IPS-18c (cell line): ENCODE data around the gene SLAMF6.
"Not testable (repeated sequence)": the region's sequence is repeated elsewhere in the genome, so short reads cannot be mapped to it uniquely, and the experiment has no call there.

ENCODE experiments used
- H3K4me3 ChIP-seq: 2 replicates; pipeline ENCODE4 v1.7.0; 2013; ENCODE audit warnings: low read depth, mild to moderate bottlenecking, low read length, moderate library complexity; ENCODE audit not compliant: insufficient read depth
- H3K9me3 ChIP-seq: one replicate; pipeline ENCODE4 v1.6.1; 2013; ENCODE audit warnings: mild to moderate bottlenecking, low read length, moderate library complexity; ENCODE audit not compliant: control insufficient read depth, insufficient read depth

Gene SLAMF6

DNA sequence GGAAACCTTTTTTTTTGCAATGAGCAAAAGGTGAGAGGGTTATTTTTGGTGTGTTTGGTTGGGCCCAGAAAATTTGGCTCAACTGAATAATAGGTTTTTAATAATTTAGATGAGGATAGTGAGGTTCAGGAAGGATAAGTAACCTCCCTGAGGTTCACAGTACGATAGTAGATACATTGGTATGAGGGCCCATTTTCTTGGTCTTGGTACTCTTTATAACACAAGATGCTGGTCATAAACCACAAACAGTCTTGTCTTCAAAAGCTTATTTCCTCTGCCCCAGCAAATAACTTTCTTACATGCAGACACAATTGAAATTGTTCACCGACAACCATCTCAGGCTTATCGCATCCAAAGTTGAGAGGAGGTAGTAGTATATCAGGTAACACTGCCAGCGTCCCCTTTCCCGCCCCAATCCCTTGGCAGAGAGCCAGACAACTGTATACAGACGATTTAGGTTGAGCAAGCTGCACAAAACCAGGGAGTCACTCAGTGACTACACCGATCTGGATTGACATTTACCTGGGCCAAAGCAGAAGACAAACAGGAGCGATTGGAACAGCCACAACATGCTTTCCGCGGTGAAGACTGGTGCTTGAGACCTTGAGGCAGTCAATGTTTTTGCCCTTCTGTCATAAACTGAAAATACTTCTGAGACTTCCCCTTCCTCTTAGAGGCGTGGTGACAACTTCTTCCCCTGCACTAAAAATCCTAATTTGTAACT lies at the start of gene SLAMF6:
TSS of gene SLAMF6 (minus strand) at position 634 of the 724 bp plus-strand sequence. CDS start at position 571, 63 bp downstream.
- H3K4me3 ChIP-seq, result no peak within 1 kb of the TSS
- H3K9me3 ChIP-seq, result no peaks in the 10 kb centered on the region

DNA sequence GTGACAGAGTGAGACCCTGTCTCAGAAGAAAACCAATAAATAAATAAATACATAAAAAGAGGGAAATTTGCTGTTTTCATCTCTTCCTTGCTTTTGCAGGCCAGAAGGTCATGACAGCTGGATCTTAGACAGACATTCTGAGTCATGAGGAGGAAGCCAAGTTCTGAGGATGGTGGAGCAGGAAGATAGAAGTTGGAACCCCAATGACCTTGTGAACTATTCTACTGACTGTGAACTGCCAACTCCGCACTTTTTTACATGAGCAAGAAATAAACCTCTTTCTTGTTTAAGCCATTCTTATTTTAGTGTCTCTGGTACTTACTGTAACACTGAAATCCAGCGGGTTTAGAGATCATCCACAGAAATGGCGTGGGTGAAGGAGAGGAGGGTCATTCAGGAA lies 47.8 kb upstream of the SLAMF6 start:
- Histone ChIP-seq H3K9me3 (peaks cover 2% of the 10 kb centered on the region), H3K4me3 (no peak overlapping the region)

DNA sequence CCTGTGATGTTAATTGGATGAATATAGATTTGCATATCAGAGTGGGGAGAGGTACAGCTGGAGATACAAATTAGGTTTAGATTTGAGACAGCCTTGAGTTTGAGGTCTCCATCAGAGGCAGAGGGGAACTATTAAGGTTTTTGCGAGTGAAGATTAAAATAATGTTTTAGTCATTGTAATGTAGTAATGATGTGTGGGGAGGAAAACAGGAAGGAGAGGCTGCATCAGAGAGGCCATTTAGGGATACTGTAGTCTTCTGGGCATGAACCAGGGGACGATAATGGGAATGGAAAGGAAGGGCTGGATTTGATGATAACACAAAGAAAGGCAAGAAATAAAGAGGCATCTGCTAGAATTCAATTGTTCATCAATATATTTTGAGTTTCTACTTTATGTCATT lies 46.8 kb upstream of the SLAMF6 start:
- H3K9me3 ChIP-seq, result peaks cover 2% of the 10 kb centered on the region

DNA sequence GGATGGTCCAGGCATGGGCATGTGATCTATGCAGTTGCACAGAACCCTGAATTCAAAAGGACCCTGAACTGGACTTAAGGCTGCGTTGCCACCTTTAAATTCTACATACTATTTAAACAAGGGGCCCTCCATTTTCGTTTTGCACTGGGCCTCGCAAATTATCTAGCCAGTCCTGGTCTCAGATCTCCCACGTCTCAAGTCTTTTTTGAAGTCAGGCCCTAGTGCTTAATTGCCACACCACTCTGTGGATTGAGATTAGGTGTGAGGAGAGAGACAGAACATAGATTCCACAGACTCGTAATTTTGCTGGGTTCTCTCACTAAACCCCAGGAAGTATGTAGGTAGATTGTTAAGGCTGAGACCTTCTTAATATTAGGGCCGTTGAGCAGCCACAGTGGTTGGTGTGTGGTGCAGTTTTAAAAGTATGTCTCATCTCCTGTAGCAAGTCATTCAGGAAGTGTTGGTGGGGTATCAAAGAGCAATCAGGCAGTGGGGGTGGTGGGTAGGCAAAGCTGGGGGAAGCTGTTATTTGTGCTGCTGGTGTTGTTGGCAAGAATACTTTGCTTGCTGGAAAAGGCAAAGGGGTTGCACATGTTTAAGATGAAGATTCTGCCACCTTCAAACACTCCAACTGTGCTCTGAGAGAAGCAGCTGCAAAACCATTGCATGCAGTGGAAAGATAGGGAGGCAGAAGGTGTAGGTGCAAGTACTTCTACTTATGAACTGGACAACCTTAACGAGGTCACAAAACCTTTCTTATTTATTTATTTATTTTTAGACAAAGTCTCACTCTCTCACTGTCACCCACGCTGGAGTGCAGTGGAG lies 45.0 kb upstream of the SLAMF6 start:
- H3K4me3 ChIP-seq, result no peak overlapping the region
- H3K9me3 ChIP-seq, result peaks cover 2% of the 10 kb centered on the region

More for the DNA sequence above, 46.8 kb upstream of the SLAMF6 start:
- no peak overlapping the region for H3K4me3 ChIP-seq

DNA sequence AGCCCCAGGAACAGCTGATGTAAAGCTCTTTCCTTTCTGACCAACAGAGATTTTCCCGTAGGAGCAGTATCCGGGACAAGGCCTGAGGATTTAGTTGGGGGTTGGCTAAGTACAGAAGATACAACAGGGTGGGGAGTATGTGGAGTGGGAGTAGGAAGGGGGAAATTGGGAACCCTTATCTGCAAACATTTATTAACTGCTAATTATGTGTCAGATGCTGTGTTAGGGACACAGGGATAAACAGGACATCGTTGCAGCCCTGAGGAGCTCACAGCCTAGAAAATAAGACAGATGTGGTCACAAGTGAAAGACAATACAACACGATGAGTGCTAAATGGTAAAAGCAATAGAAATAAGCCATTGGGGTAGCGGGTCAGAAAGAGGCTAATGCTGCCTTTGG lies 44.3 kb upstream of the SLAMF6 start:
- peaks cover 2% of the 10 kb centered on the region for H3K9me3 ChIP-seq
- no peak overlapping the region for H3K4me3 ChIP-seq

DNA sequence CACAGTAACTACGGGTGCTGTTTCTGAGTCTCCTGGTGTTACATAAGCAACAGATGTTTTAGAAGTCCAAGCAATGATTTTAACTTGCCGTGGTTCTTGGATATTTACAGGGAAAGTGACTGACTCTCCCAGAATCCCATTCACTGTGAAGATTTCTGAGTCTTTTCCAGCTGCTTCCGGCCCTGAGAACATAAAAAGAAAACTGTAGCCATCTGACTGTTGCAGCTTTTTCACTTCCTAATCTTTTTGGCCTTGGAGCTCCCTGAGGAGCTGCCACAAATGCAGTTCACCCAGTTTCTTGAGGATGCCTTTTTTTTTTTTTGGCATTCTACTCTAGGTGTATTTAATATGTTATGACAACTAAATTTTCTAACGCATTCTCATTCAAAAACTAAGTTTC lies 42.5 kb upstream of the SLAMF6 start:
- H3K9me3 ChIP-seq, result peaks cover 2% of the 10 kb centered on the region
- no peak overlapping the region for H3K4me3 ChIP-seq

DNA sequence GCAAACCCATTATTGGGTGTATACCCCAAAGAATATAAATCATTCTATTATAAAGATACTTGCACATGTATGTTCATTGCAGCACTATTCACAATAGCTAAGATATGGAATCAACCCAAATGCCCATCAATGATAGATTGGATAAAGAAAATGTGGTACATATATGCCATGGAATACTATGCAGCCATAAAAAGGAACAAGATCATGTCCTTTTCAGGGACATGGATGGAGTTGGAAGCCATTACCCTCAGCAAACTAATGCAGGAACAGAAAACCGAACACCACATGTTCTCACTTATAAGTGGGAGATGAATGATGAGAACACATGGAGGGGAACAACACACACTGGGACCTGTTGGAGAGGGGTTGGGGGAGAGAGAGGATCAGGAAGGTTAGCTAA lies 40.2 kb upstream of the SLAMF6 start:
- not testable (repeated sequence) for H3K4me3 ChIP-seq, H3K9me3 ChIP-seq

DNA sequence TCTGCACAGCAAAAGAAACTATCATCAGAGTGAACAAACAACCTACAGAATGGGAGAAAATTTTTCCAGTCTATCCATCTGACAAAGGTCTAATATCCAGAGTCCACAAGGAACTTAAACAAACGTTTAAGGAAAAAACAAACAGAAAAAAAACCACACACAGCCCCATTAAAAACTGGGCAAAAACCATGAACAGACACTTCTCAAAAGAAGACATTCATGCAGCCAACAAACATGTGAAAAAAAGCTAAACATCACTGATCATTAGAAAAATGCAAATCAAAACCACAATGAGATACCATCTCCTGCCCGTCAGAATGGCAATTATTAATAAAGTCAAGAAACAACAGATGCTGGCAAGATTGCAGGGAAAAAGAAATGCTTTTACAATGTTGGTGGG lies 39.7 kb upstream of the SLAMF6 start:
- H3K4me3 ChIP-seq, H3K9me3 ChIP-seq: not testable (repeated sequence)

DNA sequence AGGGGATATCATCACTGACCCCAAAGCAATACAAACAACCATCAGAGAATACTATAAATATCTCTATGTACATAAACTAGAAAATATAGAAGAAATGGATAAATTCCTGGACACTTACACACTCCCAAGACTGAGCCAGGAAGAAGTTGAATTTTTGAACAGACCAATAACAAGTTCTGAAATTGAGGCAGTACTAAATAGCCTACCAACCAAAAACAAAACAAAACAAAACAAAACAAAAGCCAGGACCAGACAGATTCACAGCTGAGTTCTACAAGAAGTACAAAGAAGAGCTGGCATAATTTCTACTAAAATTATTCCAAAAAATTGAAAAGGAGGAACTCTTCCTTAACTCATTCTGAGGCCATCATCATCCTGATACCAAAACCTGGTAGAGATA lies 37.8 kb upstream of the SLAMF6 start:
- no peak overlapping the region for H3K4me3 ChIP-seq
- H3K9me3 ChIP-seq, result no peaks in the 10 kb centered on the region

DNA sequence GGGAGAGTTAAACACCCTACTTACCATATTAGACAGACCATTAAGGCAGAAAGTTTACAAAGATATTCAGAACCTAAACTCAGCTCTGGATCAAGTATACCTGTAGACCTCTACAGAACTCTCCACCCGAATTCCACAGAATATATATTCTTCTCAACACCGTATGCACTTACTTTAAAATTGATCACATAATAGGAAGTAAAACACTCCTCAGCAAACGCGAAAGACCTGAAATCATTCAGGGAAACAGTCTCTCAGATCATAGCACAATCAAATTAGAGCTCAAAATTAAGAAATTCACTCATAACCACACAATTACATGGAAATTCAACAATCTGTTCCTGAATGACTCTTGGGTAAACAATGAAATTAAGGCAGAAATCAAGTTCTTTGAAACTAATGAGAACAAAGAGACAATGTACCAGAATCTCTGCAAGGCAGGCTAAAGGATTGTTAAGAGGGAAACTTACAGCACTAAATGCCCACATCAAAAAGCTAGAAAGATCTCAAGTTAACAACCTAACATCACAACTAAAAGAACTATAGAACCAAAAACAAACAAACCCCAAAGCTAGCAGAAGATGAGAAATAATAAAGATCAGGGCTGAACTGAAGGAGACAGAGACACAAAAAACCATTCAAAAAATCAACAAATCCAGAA lies 37.1 kb upstream of the SLAMF6 start:
- H3K9me3 ChIP-seq, result no peaks in the 10 kb centered on the region
- no peak overlapping the region for H3K4me3 ChIP-seq

DNA sequence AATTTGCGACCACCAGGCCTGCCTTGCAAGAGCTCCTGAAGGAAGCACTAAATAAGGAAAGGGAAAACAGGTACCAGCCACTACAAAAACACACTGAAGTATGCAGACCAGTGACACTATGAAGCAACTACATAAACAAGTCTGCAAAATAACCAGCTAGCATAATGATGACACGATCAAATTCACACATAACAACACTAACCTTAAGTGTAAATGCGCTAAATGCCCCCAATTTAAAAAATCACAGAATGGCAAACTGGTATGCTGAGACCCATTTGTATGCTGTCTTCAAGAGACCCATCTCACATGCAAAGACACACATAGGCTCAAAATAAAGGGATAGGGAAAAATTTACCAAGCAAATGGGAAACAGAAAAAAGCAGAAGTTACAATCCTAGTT lies 36.4 kb upstream of the SLAMF6 start:
- H3K9me3 ChIP-seq, result not testable (repeated sequence)

DNA sequence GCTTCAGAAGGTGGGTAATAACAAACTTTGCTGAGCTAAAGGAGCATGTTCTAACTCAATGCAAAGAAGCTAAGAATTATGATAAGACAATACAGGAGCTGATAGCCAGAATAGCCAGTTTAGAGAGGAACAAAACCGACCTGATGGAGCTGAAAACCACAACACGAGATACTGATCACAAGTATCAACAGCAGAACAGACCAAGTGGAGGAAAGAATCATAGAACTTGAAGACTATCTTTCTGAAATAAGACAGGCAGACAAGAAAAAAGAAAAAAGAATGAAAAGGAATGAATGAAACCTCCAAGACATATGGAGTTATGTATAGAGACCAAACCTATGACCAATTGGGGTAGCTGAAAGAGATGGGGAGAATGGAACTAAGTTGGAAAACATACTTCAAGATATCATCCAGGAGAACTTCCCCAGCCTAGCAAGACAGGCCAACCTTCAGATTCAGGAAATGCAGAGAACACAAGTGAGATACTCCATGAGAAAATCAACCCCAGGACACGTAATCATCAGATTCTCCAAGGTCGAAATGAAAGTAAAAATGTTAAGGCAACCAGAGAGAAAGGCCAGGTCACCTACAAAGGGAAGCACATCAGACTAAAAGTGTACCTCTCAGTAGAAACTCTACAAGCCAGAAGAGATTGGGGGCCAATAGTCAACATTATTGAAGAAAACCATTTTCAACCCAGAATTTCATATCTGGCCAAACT lies 35.8 kb upstream of the SLAMF6 start:
- H3K9me3 ChIP-seq, result no peaks in the 10 kb centered on the region
- no peak overlapping the region for H3K4me3 ChIP-seq

More for the DNA sequence above, 36.4 kb upstream of the SLAMF6 start:
- not testable (repeated sequence) for H3K4me3 ChIP-seq

DNA sequence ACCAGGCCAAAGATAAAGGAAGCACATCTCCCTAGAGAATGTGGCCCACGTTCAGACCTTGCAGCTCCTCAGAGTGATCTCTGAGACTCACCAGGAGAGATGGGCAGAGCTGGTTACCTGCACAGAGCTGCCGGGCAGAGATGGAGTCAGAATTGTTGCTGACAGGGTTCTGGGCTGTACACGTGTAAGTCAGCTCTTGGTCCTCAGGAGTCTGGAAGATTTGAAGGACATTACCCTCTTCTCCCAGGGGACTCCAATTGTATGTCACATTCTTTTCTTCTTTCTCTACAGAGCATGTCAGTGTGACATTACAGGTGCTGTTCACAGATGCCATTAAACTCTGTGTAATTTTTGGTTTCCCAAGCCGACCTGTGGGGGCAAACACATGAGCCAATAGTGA lies 30.7 kb upstream of the SLAMF6 start:
- Histone ChIP-seq H3K9me3 (no peaks in the 10 kb centered on the region), H3K4me3 (no peak overlapping the region)

DNA sequence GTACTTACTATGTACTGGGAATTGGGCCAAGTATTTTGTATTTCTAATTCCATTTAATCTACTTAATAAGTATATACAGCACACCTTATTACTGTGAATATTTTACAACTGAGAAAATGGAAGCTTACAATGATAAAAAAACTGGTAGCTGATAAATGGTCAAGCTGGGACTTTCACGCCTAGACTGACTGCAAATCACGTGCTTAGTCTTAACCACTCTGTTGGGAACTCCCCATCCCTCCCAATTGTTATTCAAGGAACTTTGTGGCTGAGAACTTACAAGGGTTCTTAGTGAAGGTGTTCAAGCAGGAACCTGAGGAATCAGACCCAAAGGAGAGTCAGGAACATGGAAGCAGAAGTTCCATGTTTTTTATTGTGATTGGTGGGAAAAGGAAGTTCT lies 29.4 kb upstream of the SLAMF6 start:
- no peaks in the 10 kb centered on the region for H3K9me3 ChIP-seq

DNA sequence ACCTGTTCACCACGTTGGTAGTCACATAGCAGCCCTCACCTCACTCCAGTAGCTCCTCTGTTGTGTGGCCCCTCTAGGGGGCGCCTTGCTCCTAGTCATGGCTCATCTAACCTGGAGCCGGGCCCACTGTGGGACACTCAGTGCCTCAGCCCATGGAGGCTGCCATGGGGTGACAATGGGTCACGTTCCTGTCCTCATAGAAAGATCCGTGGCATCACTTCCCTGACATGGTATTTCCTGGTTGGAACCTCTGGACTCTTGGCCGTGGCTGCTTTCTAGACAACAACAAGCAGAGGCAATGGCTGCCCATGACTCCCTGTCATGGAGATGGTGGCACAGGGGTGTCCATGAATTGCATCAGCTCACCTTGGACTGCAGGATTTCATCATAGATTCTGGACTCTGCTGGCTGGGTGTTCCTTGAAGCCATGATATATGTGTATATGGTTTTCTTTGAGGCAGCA lies 27.5 kb upstream of the SLAMF6 start:
- H3K9me3 ChIP-seq, result no peaks in the 10 kb centered on the region

More for the DNA sequence above, 29.4 kb upstream of the SLAMF6 start:
- no peak overlapping the region for H3K4me3 ChIP-seq

DNA sequence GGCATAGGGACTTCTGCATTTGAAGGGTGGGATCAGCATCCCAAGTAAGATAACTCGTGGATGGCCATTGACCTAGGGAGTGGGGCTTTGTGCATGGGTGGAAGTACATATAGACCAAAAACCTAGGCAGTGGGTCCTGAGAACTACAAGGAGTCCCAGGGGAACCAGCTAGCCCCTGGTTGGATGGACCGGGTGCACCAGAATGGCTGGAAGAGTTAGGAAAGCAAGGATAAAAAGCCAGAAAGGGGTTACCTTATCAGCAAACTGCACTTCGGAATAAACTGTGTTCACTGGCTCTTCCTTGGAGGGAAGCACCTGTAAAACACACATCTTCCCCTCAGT lies 26.6 kb upstream of the SLAMF6 start:
- no peaks in the 10 kb centered on the region for H3K9me3 ChIP-seq
- no peak overlapping the region for H3K4me3 ChIP-seq

More for the DNA sequence above, 27.5 kb upstream of the SLAMF6 start:
- no peak overlapping the region for H3K4me3 ChIP-seq

DNA sequence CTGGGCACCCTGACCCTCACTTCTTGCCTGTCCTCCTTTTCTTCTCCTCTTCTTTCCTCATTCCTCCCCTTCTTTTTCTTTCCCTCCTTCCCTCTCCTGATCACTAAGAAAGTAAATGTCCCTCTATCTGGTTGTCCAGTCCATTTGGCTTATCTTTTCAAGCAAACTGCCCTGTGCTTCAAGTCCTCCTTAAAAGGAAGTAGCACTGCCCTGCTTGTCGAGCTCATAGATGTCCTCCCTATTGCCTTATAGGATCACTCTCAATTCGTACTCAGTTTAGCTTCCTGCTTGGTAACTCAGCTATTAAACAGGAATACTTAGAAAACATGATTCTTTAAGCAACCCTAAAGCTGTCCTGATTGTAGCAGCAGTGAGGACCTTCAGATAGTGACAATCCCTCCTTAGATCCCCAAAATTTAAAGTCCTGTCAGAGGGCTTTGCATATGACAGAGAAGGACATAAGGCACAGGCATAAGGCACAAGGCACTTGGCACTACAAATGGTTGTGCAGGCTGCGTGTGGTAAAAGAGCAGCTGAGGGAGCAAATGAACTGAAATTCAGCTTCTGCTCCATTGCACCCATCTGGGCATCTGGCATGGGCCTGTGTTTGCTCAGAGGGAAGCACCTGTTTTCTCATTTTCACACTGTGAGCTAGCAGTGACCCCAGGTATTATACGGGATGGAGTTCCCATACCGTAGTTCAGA lies 26.1 kb upstream of the SLAMF6 start:
- H3K4me3 ChIP-seq, result no peak overlapping the region

More for the DNA sequence above, 26.1 kb upstream of the SLAMF6 start:
- H3K9me3 ChIP-seq, result no peaks in the 10 kb centered on the region
